IgD-negative memory B cell (primary cell): ENCODE measurements around the gene YIPF3. TPM values are rescaled to one million over a fixed set of nuclear protein-coding genes. Genes with fewer than 3 reads are reported as not detected.
"Not testable (repeated sequence)": the region's sequence is repeated elsewhere in the genome, so short reads cannot be mapped to it uniquely, and the experiment has no call there.

ENCODE experiments used
- H3K27ac Mint-ChIP-seq, 3 donors: one replicate each; pipeline ENCODE4 v1.8.0; 2020 to 2022; ENCODE audit warnings: mild to moderate bottlenecking in 3 of 3, mixed read lengths in 3 of 3, moderate library complexity in 1 of 3
- H3K27me3 Mint-ChIP-seq: one replicate; pipeline ENCODE4 v1.8.0; 2021; ENCODE audit warnings: mixed read lengths
- H3K36me3 Mint-ChIP-seq: one replicate; pipeline ENCODE4 v1.8.0; 2020; ENCODE audit warnings: mild to moderate bottlenecking, mixed read lengths
- H3K4me1 Mint-ChIP-seq, 3 donors: one replicate each; pipeline ENCODE4 v1.8.0; 2020 to 2022; ENCODE audit warnings: mixed read lengths in 3 of 3, mild to moderate bottlenecking in 1 of 3
- H3K4me3 Mint-ChIP-seq, 4 donors: one replicate each; pipeline ENCODE4 v1.8.0; 2020 to 2022; ENCODE audit warnings: mild to moderate bottlenecking in 4 of 4, mixed read lengths in 4 of 4, moderate library complexity in 3 of 4
- H3K9me3 Mint-ChIP-seq, 3 donors: one replicate each; pipeline ENCODE4 v1.8.0; 2020 to 2021; ENCODE audit warnings: mixed read lengths in 3 of 3, mild to moderate bottlenecking in 1 of 3
- polyA plus RNA-seq: library from polyadenylated mRNA; unstranded; fragments of 300-500 nt; fragmentation: Illumina TruSeq; gene quantifications from one replicate; pipeline ENCODE4 v1.2.3, GENCODE V29; 2021

Gene YIPF3
- polyA plus RNA-seq, 1 donor from 2014 or later: 87.2 TPM

DNA sequence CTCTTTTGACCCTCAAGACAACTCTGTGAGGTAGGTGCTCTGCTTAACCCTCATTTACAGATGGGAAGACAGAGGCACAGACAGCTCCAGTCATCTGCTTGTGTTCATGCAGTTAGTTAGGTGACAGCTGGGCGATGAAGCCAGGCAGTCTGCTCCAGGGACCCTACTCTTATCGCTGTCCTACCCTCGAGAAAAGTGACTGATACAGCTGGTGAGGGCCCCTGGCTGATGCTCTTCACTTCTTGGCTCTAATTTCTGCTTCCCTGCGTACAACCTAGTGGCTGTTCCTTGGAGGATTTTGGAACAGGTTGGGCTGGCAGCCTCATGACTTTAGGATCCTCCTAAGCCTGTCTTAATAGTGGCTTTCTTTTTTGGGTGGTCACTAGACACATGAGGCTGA is 48.5 kb downstream of the YIPF3 start:
- peaks cover 26% of the 10 kb centered on the region for H3K27me3 Mint-ChIP-seq
- H3K9me3 Mint-ChIP-seq: no peaks in the 10 kb centered on the region
- H3K4me1 Mint-ChIP-seq: peaks cover 0 to 2% (median 0%) of the 10 kb centered on the region in 3 donors
- H3K4me3 Mint-ChIP-seq: no peak overlapping the region
- H3K27ac Mint-ChIP-seq: no peak overlapping the region
- no peaks in the 10 kb centered on the region for H3K36me3 Mint-ChIP-seq

- Mint-ChIP-seq H3K9me3 (no peaks in the 10 kb centered on the region), H3K27ac (no peak overlapping the region), H3K36me3 (no peaks in the 10 kb centered on the region), H3K4me3 (no peak overlapping the region), H3K27me3 (peaks cover 28% of the 10 kb centered on the region), H3K4me1 (peaks cover 0 to 2% (median 0%) of the 10 kb centered on the region in 3 donors)
Measured at GRCh38 chr6:43467752-43468151, 49.0 kb downstream of the YIPF3 start.

DNA sequence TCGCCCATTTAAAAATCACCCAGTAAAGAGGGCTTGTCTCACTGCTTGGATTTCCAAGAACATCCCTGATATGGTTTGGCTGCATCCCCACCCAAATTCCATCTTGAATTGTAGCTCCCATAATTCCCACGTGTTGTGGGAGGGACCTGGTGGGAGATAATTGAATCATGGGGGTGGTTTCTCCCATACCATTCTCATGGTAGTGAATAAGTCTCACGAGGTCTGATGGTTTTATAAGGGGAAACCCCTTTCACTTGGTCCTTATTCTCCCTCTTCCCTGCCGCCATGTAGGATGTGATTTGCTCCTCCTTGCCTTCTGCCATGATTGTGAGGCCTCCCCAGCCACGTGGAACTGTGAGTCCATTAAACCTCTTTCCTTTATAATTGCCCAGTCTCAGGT is 49.5 kb downstream of the YIPF3 start:
- not testable (repeated sequence) for H3K4me3 Mint-ChIP-seq, H3K27ac Mint-ChIP-seq, H3K36me3 Mint-ChIP-seq, H3K4me1 Mint-ChIP-seq, H3K9me3 Mint-ChIP-seq
- H3K27me3 Mint-ChIP-seq: peaks cover 31% of the 10 kb centered on the region

GRCh38 chr6:43465948-43466347 is 50.8 kb downstream of the YIPF3 start:
- peaks cover 27% of the 10 kb centered on the region for H3K27me3 Mint-ChIP-seq
- no peaks in the 10 kb centered on the region for H3K4me1 Mint-ChIP-seq
- no peaks in the 10 kb centered on the region for H3K9me3 Mint-ChIP-seq

DNA sequence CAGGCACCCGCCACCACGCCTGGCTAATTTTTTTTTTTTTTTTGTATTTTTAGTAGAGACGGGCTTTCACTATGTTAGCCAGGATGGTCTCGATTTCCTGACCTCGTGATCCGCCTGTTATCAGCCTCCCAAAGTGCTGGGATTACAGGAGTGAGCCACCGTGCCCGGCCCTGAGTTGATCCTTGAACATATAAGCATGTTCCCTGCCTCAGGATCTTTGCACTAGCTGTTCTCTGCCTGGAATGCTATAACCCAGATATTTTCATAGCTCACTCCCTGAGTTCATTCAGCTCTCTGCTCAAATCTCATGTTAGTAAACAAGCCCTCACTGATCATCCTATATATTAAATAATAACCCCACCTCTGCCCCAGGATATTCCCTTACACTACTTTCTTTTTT is 52.4 kb downstream of the YIPF3 start:
- Mint-ChIP-seq H3K27me3 (peaks cover 21% of the 10 kb centered on the region), H3K4me1 (no peaks in the 10 kb centered on the region), H3K4me3 (no peak overlapping the region), H3K27ac (no peak overlapping the region), H3K36me3 (no peaks in the 10 kb centered on the region), H3K9me3 (no peaks in the 10 kb centered on the region)

More at GRCh38 chr6:43465948-43466347, 50.8 kb downstream of the YIPF3 start:
- Mint-ChIP-seq H3K4me3 (no peak overlapping the region), H3K36me3 (no peaks in the 10 kb centered on the region), H3K27ac (no peak overlapping the region)

GRCh38 chr6:43461936-43462335 is 54.8 kb downstream of the YIPF3 start:
- Mint-ChIP-seq H3K4me3 (no peak overlapping the region), H3K4me1 (no peaks in the 10 kb centered on the region), H3K36me3 (no peaks in the 10 kb centered on the region), H3K27me3 (peaks cover 13% of the 10 kb centered on the region), H3K9me3 (no peaks in the 10 kb centered on the region), H3K27ac (peak overlapping the region in 1 of 3 donors; percentile 6)

Other genes with a start within 250 kb of the YIPF3 start
- not detected for gene SLC22A7, start 218.7 kb downstream of the YIPF3 start, polyA plus RNA-seq
- gene CRIP3, start 208.1 kb downstream of the YIPF3 start, polyA plus RNA-seq: 2.9 TPM
- gene ZNF318, start 147.3 kb downstream of the YIPF3 start, polyA plus RNA-seq: 10.7 TPM
- 13.4 TPM for gene ABCC10, start 89.4 kb downstream of the YIPF3 start, polyA plus RNA-seq
- gene DLK2, start 61.4 kb downstream of the YIPF3 start, polyA plus RNA-seq: not detected
- gene TJAP1, start 39.4 kb downstream of the YIPF3 start, polyA plus RNA-seq: 9.2 TPM
- gene LRRC73, start 6.6 kb downstream of the YIPF3 start, polyA plus RNA-seq: not detected
- gene POLR1C, start 163 bp upstream of the YIPF3 start, polyA plus RNA-seq: 19.6 TPM
- gene XPO5, start 59.1 kb upstream of the YIPF3 start, polyA plus RNA-seq: 7.7 TPM
- gene POLH, start 59.3 kb upstream of the YIPF3 start, polyA plus RNA-seq: 30.6 TPM
- 5.5 TPM for gene GTPBP2, start 112.3 kb upstream of the YIPF3 start, polyA plus RNA-seq
- 23.3 TPM for gene MAD2L1BP, start 118.9 kb upstream of the YIPF3 start, polyA plus RNA-seq
- gene RSPH9, start 128.1 kb upstream of the YIPF3 start, polyA plus RNA-seq: 1.2 TPM
- 84.4 TPM for gene MRPS18A, start 170.9 kb upstream of the YIPF3 start, polyA plus RNA-seq